SK-N-SH (cell line): Measurements from ENCODE around the gene KIF6.

ENCODE experiments used
- CTCF ChIP-seq: fragments of 200-600 bp; sonication (generic); IDR thresholded peaks from 2 replicates; pipeline ENCODE4 v1.6.1; 2017; ENCODE audit warnings: antibody characterized with exemption, mild to moderate bottlenecking, moderate library complexity
- ELF1 ChIP-seq: IDR thresholded peaks from 2 replicates; pipeline ENCODE4 v1.4.0; 2012
- EP300 ChIP-seq, 2 experiments: IDR thresholded peaks; 2 replicates each; pipeline versions ENCODE4 v1.4.0 to v1.6.1; 2012; ENCODE audit warnings: borderline replicate concordance in 1 of 2, low read depth in 1 of 2, low read length in 1 of 2
- EZH2phosphoT487 ChIP-seq: fragments of 200-600 bp; sonication (generic); IDR thresholded peaks from 2 replicates; pipeline ENCODE4 v1.6.1; 2017; ENCODE audit warnings: low read depth, mixed run types, mild to moderate bottlenecking, antibody characterized with exemption, moderate library complexity, borderline replicate concordance
- GABPA ChIP-seq: IDR thresholded peaks from 2 replicates; pipeline ENCODE4 v1.4.0; 2012; ENCODE audit warnings: low read depth, mild to moderate bottlenecking
- MXI1 ChIP-seq: IDR thresholded peaks from 2 replicates; pipeline ENCODE4 v1.6.1; 2012; ENCODE audit warnings: mild to moderate bottlenecking, low read depth, low read length, improper control_type of control experiment
- NFIC ChIP-seq: IDR thresholded peaks from 2 replicates; pipeline ENCODE4 v1.4.0; 2012; ENCODE audit warnings: borderline replicate concordance
- POLR2AphosphoS5 ChIP-seq: IDR thresholded peaks from 2 replicates; pipeline ENCODE4 v1.6.1; 2012; ENCODE audit warnings: low read depth, low read length
- RCOR1 ChIP-seq: fragments of 150-350 bp; IDR thresholded peaks from 2 replicates; pipeline ENCODE4 v1.6.1; 2017; ENCODE audit warnings: antibody characterized with exemption, low read length
- REST ChIP-seq: IDR thresholded peaks from 2 replicates; pipeline ENCODE4 v1.6.1; 2012; ENCODE audit warnings: mild to moderate bottlenecking, low read depth, low read length, moderate library complexity
- TAF1 ChIP-seq: IDR thresholded peaks from 2 replicates; pipeline ENCODE4 v1.6.1; 2012; ENCODE audit warnings: low read depth, mild to moderate bottlenecking, low read length, moderate library complexity, borderline replicate concordance
- TEAD4 ChIP-seq: IDR thresholded peaks from 2 replicates; pipeline ENCODE4 v1.4.0; 2012; ENCODE audit warnings: mild to moderate bottlenecking, borderline replicate concordance; ENCODE audit not compliant: insufficient read depth

- TF ChIP-seq NFIC (no peak), EP300 (IDR thresholded peaks at IDR 0.05; ENCODE audit: borderline replicate concordance in 1 of 2, low read depth in 1 of 2, low read length in 1 of 2) (no peak), CTCF (no peak), TAF1 (no peak), REST (no peak), RCOR1 (no peak), POLR2AphosphoS5 (no peak), TEAD4 (no peak), EZH2phosphoT487 (no peak), GABPA (no peak), ELF1 (no peak), MXI1 (no peak)
These were observed 38.2 kb downstream of the KIF6 start for GRCh38 chr6:39686976-39687375.
